ENCODE measurements around the gene RNF150. TPM values are rescaled to one million over a fixed set of nuclear protein-coding genes. Genes with fewer than 3 reads are reported as not detected.

Gene RNF150
- total RNA-seq, 1 experiment from 2014 or later: 0.15 TPM

DNA sequence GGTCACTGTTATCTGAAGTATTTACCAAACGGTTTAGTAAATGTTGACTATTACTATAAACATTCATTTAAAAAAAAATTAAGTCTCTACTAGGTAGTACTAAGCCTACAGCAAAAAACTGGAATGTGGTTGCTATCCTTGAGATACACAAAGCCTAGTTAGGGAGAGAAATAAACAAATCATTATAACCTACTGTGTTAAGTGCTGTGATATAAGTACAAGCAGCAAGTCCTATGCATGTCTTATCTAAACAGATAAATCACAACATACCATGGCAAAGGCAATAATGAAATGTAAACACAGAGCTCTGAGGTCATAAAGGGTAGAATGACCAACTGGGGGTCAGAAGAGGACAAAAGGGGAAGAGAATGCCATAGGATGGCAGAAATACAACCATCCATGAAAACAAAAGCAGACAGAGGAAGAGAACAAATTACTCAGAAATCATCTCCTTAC is 92.2 kb downstream of the RNF150 start:
- Histone ChIP-seq H3F3A (ENCODE audit: insufficient read depth, low read depth) (no peaks in the 10 kb centered on the region), H3K4me1 (replicated peaks; ENCODE audit: insufficient read depth) (no peaks in the 10 kb centered on the region), H3K27me3 (ENCODE audit: insufficient read depth, low read depth) (no peaks in the 10 kb centered on the region), H3K9me3 (ENCODE audit: insufficient read depth, low read depth) (no peaks in the 10 kb centered on the region), H3K4me3 (no peak overlapping the region), H2AFZ (no peak overlapping the region), H3K79me2 (ENCODE audit: low read depth) (no peaks in the 10 kb centered on the region), H3K4me2 (no peak overlapping the region), H3K36me3 (ENCODE audit: low read depth) (no peaks in the 10 kb centered on the region), H3K27ac (no peak overlapping the region), H3K9me2 (ENCODE audit: insufficient read depth) (no peaks in the 10 kb centered on the region), H4K20me1 (ENCODE audit: insufficient read depth) (no peaks in the 10 kb centered on the region)
- ChIA-PET POLR2A (ENCODE audit: unreplicated experiment) (no interaction called here), CTCF (no interaction called here)
- TF ChIP-seq, protein P1, sequence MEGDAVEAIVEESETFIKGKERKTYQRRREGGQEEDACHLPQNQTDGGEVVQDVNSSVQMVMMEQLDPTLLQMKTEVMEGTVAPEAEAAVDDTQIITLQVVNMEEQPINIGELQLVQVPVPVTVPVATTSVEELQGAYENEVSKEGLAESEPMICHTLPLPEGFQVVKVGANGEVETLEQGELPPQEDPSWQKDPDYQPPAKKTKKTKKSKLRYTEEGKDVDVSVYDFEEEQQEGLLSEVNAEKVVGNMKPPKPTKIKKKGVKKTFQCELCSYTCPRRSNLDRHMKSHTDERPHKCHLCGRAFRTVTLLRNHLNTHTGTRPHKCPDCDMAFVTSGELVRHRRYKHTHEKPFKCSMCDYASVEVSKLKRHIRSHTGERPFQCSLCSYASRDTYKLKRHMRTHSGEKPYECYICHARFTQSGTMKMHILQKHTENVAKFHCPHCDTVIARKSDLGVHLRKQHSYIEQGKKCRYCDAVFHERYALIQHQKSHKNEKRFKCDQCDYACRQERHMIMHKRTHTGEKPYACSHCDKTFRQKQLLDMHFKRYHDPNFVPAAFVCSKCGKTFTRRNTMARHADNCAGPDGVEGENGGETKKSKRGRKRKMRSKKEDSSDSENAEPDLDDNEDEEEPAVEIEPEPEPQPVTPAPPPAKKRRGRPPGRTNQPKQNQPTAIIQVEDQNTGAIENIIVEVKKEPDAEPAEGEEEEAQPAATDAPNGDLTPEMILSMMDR (conservative IDR thresholded peaks at IDR 0.05): no peak
- no peak for TF ChIP-seq EZH2 (IDR thresholded peaks at IDR 0.05; ENCODE audit: low read depth)
- BruUV-seq (replicated peaks): no TSS peak
- intact Hi-C loops (cut with micrococcal nuclease; ENCODE audit: unreplicated experiment): no loop called here
- no peak for DNase-seq

DNA sequence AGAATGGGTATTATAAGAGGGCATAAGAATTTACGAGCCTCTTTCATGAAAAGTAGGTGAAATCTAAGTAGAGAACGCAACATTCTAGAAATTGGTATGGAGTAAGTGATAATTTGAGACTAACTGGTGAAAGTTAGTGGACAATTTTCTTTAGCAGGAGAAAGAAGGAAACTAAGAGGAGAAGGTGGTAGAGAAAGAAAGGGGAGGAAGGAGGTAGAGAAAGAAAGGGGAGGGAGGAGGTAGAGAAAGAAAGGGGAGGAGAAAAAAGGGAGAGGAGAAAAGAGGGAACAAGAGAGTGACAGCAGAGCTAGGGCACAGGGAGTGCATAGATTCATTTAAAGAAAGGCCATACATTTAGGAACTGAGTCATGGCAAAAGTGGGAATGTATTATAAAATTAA is 94.1 kb downstream of the RNF150 start:
- Histone ChIP-seq H3K36me3 (ENCODE audit: low read depth) (no peaks in the 10 kb centered on the region), H3K4me3 (no peak overlapping the region), H3K79me2 (ENCODE audit: low read depth) (no peaks in the 10 kb centered on the region), H3K9me3 (ENCODE audit: insufficient read depth, low read depth) (no peaks in the 10 kb centered on the region), H3K27me3 (ENCODE audit: insufficient read depth, low read depth) (no peaks in the 10 kb centered on the region), H3K27ac (no peak overlapping the region), H3F3A (ENCODE audit: insufficient read depth, low read depth) (no peaks in the 10 kb centered on the region), H4K20me1 (ENCODE audit: insufficient read depth) (no peaks in the 10 kb centered on the region), H3K4me2 (no peak overlapping the region), H3K4me1 (replicated peaks; ENCODE audit: insufficient read depth) (no peaks in the 10 kb centered on the region), H3K9me2 (ENCODE audit: insufficient read depth) (no peaks in the 10 kb centered on the region), H2AFZ (no peak overlapping the region)
- ChIA-PET CTCF (no interaction called here), POLR2A (ENCODE audit: unreplicated experiment) (no interaction called here)
- TF ChIP-seq EZH2 (IDR thresholded peaks at IDR 0.05; ENCODE audit: low read depth): no peak
- no peak for DNase-seq
- no TSS peak for BruUV-seq (replicated peaks)
- intact Hi-C loops (cut with micrococcal nuclease; ENCODE audit: unreplicated experiment): no loop called here

DNA sequence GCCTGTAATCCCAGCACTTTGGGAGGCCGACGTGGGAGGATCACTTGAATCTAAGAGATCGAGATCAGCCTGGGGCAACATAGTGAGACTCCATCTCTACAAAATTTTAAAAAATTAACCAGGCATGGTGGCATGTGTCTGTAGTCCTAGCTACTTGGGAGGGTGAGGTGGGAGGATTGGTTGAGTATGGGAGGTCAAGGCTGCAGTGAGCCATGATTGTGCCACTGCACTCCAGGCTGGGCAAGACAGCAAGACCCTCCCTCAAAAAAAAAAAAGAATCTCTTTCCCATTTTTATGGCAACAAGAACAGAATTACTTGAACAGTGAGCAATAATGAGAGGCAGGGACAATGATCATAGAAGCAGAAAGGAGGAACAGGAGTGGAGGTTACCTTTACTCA is 94.8 kb downstream of the RNF150 start:
- DNase-seq: no peak
- intact Hi-C loops (cut with micrococcal nuclease; ENCODE audit: unreplicated experiment): no loop called here
- POLR2A ChIA-PET (ENCODE audit: unreplicated experiment): no interaction called here
- Histone ChIP-seq H3K9me3 (ENCODE audit: insufficient read depth, low read depth) (no peaks in the 10 kb centered on the region), H3K27ac (no peak overlapping the region), H3K27me3 (ENCODE audit: insufficient read depth, low read depth) (no peaks in the 10 kb centered on the region), H3F3A (ENCODE audit: insufficient read depth, low read depth) (no peaks in the 10 kb centered on the region), H3K9me2 (ENCODE audit: insufficient read depth) (no peaks in the 10 kb centered on the region), H2AFZ (no peak overlapping the region), H3K36me3 (ENCODE audit: low read depth) (no peaks in the 10 kb centered on the region), H3K79me2 (ENCODE audit: low read depth) (no peaks in the 10 kb centered on the region), H4K20me1 (ENCODE audit: insufficient read depth) (no peaks in the 10 kb centered on the region), H3K4me1 (replicated peaks; ENCODE audit: insufficient read depth) (no peaks in the 10 kb centered on the region), H3K4me2 (no peak overlapping the region), H3K4me3 (no peak overlapping the region)
- no TSS peak for BruUV-seq (replicated peaks)
- CTCF ChIA-PET: no interaction called here
- TF ChIP-seq, protein P1 (conservative IDR thresholded peaks at IDR 0.05): no peak
- no peak for TF ChIP-seq EZH2 (IDR thresholded peaks at IDR 0.05; ENCODE audit: low read depth)

DNA sequence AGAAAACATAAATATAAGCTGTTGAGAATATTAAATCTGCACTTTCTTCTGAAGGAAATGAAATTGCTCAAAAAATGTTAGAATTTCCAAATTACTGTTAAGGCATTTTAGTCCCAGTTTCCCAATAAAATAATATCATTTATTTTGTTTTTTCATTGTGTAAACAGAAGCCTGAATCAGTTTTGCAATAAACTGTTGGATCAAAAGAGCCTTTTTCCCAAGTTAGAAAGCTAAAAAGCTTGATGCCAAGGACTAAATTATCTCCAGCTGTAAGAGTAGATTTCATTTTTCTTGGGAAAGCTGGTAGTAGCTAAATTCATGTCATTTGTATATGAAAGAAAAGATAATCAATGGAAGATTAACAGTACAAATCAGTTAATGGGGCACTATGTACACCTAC is 95.8 kb downstream of the RNF150 start:
- Histone ChIP-seq H3K4me2 (no peak overlapping the region), H3K27me3 (ENCODE audit: insufficient read depth, low read depth) (no peaks in the 10 kb centered on the region), H3K79me2 (ENCODE audit: low read depth) (no peaks in the 10 kb centered on the region), H2AFZ (no peak overlapping the region), H3F3A (ENCODE audit: insufficient read depth, low read depth) (no peaks in the 10 kb centered on the region), H3K4me3 (no peak overlapping the region), H3K9me2 (ENCODE audit: insufficient read depth) (no peaks in the 10 kb centered on the region), H3K4me1 (replicated peaks; ENCODE audit: insufficient read depth) (no peaks in the 10 kb centered on the region), H3K36me3 (ENCODE audit: low read depth) (no peaks in the 10 kb centered on the region), H4K20me1 (ENCODE audit: insufficient read depth) (no peaks in the 10 kb centered on the region), H3K27ac (no peak overlapping the region), H3K9me3 (ENCODE audit: insufficient read depth, low read depth) (no peaks in the 10 kb centered on the region)
- no TSS peak for BruUV-seq (replicated peaks)
- no peak for TF ChIP-seq EZH2 (IDR thresholded peaks at IDR 0.05; ENCODE audit: low read depth)
- TF ChIP-seq, protein P1 (conservative IDR thresholded peaks at IDR 0.05): no peak
- ChIA-PET CTCF (no interaction called here), POLR2A (ENCODE audit: unreplicated experiment) (no interaction called here)
- no peak for DNase-seq
- intact Hi-C loops (cut with micrococcal nuclease; ENCODE audit: unreplicated experiment): no loop called here

Data from PC-9 (cell line).